Endothelial cell of umbilical vein (primary cell): ENCODE data around the gene HEXA. TPM values are rescaled to one million over a fixed set of nuclear protein-coding genes. Genes with fewer than 3 reads are reported as not detected.

Experiments used
- BruUV-seq: library from RNA; stranded (reverse); fragments of 400-500 nt; replicated peaks from 2 replicates; lab custom pipeline; 2021; lab: Mats Ljungman, UMichigan
- CTCF ChIA-PET: fragments of 300-600, 350-600 bp; sonication (Branson Sonifier 250); formaldehyde crosslinking; loops from one replicate; lab custom pipeline; 2021; ENCODE audit warnings: antibody characterized with exemption, inconsistent platforms; lab: Charles Lee
- POLR2A ChIA-PET: fragments of 300-600, 350-600 bp; sonication (Branson Sonifier 250); formaldehyde crosslinking; loops from one replicate; lab custom pipeline; 2021; ENCODE audit warnings: antibody characterized with exemption, inconsistent platforms; lab: Charles Lee
- DNase-seq: peaks from one replicate; pipeline ENCODE4 v3.0.0-alpha.2; 2011; ENCODE audit warnings: low read depth, low spot score
- FAIRE-seq: peaks from 2 replicates; lab custom pipeline; 2011; peaks lifted over from hg19 to GRCh38; lab: Jason Lieb, UNC
- H2AFZ ChIP-seq: 2 replicates; pipeline ENCODE4 v1.6.0; 2012; ENCODE audit warnings: low read depth, low read length, control low read depth, inconsistent platforms
- H3K27ac ChIP-seq: 2 replicates; pipeline ENCODE4 v1.5.1; 2011; ENCODE audit warnings: low read depth, mild to moderate bottlenecking, control low read depth, low read length, moderate library complexity; ENCODE audit not compliant: insufficient read depth
- H3K27me3 ChIP-seq, 2 experiments: 2 replicates each; pipeline versions ENCODE4 v1.6.0 to v1.6.1; 2011; ENCODE audit warnings: low read length in 2 of 2, mixed read lengths in 1 of 2; ENCODE audit not compliant: control insufficient read depth in 2 of 2, insufficient read depth in 2 of 2
- H3K36me3 ChIP-seq, 2 experiments: 2 replicates in 1 of 2; 3 replicates in 1 of 2; pipeline ENCODE4 v1.5.1; 2011; ENCODE audit warnings: low read length in 2 of 2, mild to moderate bottlenecking in 1 of 2, moderate library complexity in 1 of 2; ENCODE audit not compliant: control insufficient read depth in 2 of 2, insufficient read depth in 2 of 2; ENCODE audit errors: extremely low read depth in 1 of 2
- H3K4me1 ChIP-seq: 3 replicates; pipeline ENCODE4 v1.5.1; 2011; ENCODE audit warnings: mild to moderate bottlenecking, low read length; ENCODE audit not compliant: control insufficient read depth, insufficient read depth; ENCODE audit errors: extremely low read depth
- H3K4me2 ChIP-seq: 2 replicates; pipeline ENCODE4 v1.6.1; 2011; ENCODE audit warnings: low read length, control low read depth, mixed read lengths; ENCODE audit not compliant: insufficient read depth
- H3K4me3 ChIP-seq, 3 experiments: fragments of 200-600 bp in 1 of 3; sonication (generic), shearing (Covaris generic) in 1 of 3; replicated peaks in 1 of 3; 2 replicates each; pipeline ENCODE4 v1.5.1; 2011 to 2016; ENCODE audit warnings: control low read depth in 3 of 3, low read length in 3 of 3, mild to moderate bottlenecking in 2 of 3, inconsistent platforms in 1 of 3, low read depth in 1 of 3, moderate library complexity in 1 of 3; ENCODE audit not compliant: insufficient read depth in 1 of 3
- H3K79me2 ChIP-seq: 2 replicates; pipeline ENCODE4 v1.6.0; 2012; ENCODE audit warnings: low read length, inconsistent platforms; ENCODE audit not compliant: control insufficient read depth, insufficient read depth
- H3K9ac ChIP-seq: replicated peaks from 2 replicates; pipeline ENCODE3; 2011; ENCODE audit warnings: low read length, control low read depth; ENCODE audit not compliant: insufficient read depth; ENCODE audit errors: extremely low read depth
- H3K9me1 ChIP-seq: replicated peaks from 3 replicates; pipeline ENCODE4 v1.6.0; 2011; ENCODE audit warnings: mild to moderate bottlenecking, low read length; ENCODE audit not compliant: control insufficient read depth, insufficient read depth; ENCODE audit errors: extremely low read depth
- H3K9me3 ChIP-seq: replicated peaks from 2 replicates; pipeline ENCODE4 v1.5.1; 2012; ENCODE audit warnings: low read length, inconsistent platforms; ENCODE audit not compliant: control insufficient read depth, insufficient read depth
- H4K20me1 ChIP-seq: replicated peaks from 2 replicates; pipeline ENCODE3; 2011; ENCODE audit warnings: mild to moderate bottlenecking, low read length; ENCODE audit not compliant: control insufficient read depth, insufficient read depth; ENCODE audit errors: extremely low read depth
- EZH2 ChIP-seq: IDR thresholded peaks from 2 replicates; pipeline ENCODE4 v1.6.1; 2012; ENCODE audit warnings: borderline replicate concordance, low read depth, mild to moderate bottlenecking, moderate library complexity, low read length, inconsistent platforms; ENCODE audit not compliant: severe bottlenecking
- FOS ChIP-seq: IDR thresholded peaks from 2 replicates; pipeline ENCODE4 v1.6.1; 2011; ENCODE audit warnings: mild to moderate bottlenecking, low read length, moderate library complexity, borderline replicate concordance; ENCODE audit not compliant: insufficient read depth
- GATA2 ChIP-seq: IDR thresholded peaks from 2 replicates; pipeline ENCODE4 v1.7.0; 2011; ENCODE audit warnings: low read depth, mild to moderate bottlenecking, moderate library complexity, mixed read lengths, low read length; ENCODE audit not compliant: insufficient read length, insufficient read depth
- JUN ChIP-seq: IDR thresholded peaks from 2 replicates; pipeline ENCODE4 v1.6.1; 2011; ENCODE audit warnings: borderline replicate concordance, low read depth; ENCODE audit not compliant: insufficient read length, insufficient read depth
- MYC ChIP-seq: IDR thresholded peaks from one replicate; pipeline ENCODE4 v1.6.1; 2011; ENCODE audit warnings: mild to moderate bottlenecking, low read depth, low read length
- POLR2A ChIP-seq: IDR thresholded peaks from 2 replicates; pipeline ENCODE4 v1.6.1; 2012; ENCODE audit warnings: low read depth, mild to moderate bottlenecking, control low read depth, low read length
- POLR2AphosphoS5 ChIP-seq: IDR thresholded peaks from 2 replicates; pipeline ENCODE4 v1.6.1; 2012; ENCODE audit warnings: low read depth, mild to moderate bottlenecking, control low read depth, low read length, moderate library complexity; ENCODE audit not compliant: insufficient read depth
- dilution Hi-C: fragments of 300-500 bp; cut with MboI; formaldehyde crosslinking; loops from one replicate; pipeline ENCODE4 v1.15.0; 2019; ENCODE audit warnings: low sequenced_read_pairs; ENCODE audit not compliant: extremely low pct_ligation_motif_present
- intact Hi-C: fragments of 100-400 bp; cut with micrococcal nuclease; formaldehyde crosslinking; loops from one replicate; pipeline ENCODE4 v1.10.0; 2022
- polyA plus RNA-seq, 4 experiments: library from polyadenylated mRNA; depleted of rRNA in 3 of 4; stranded (reverse) in 3 of 4; unstranded in 1 of 4; fragments of >200 nt; gene quantifications; 2 replicates each; pipeline versions ENCODE4 v1.2.1 to v1.2.3, GENCODE V29; 2011 to 2012; ENCODE audit warnings: missing spikeins in 1 of 4
- total RNA-seq: library from RNA; stranded (reverse); gene quantifications from 2 replicates; pipeline ENCODE4 v1.2.3, GENCODE V29; 2021
- TF ChIP-seq, protein P1 (sequence below), 2 donors: IDR thresholded peaks; 1 replicate in 1 of 2; 2 replicates in 1 of 2; pipeline ENCODE4 v1.5.1; 2011; ENCODE audit warnings: low read length in 2 of 2, mild to moderate bottlenecking in 2 of 2, moderate library complexity in 2 of 2, control low read depth in 1 of 2, inconsistent platforms in 1 of 2, low read depth in 1 of 2; ENCODE audit not compliant: insufficient read depth in 1 of 2; ENCODE audit errors: extremely low read depth in 1 of 2
- TF ChIP-seq, protein P2 (sequence below): IDR thresholded peaks from 2 replicates; pipeline ENCODE4 v1.6.1; 2011; ENCODE audit not compliant: insufficient read depth, insufficient read length

HEXA gene
- total and polyA plus RNA-seq, 2 donors (not counting 3 experiments of a cell fraction or from before 2014, with no cell fraction given): 108 to 212 TPM

DNA sequence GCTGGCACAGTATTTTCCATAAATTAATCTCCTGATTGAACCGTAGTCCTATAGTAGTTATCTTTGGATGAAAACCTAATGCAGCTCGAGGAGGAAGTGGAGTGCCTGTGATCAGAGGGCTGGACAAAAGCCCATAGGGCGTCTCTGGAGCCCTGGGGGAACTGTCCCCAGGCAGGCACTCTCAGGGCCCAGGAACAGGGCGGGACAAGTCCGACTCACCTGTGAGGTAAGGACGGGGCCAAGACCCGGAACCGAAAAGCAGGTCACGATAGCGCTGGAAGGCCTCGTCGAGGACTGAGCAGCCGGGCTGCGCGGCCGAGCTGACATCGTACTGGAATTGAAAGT, 341 bp downstream of the HEXA start:
- POLR2A ChIA-PET: interaction anchor here (0.7 to 1.4 kb wide), 2 partner anchors 35 to 98 kb away, joined by 4 to 7 read pairs; no protein-coding TSS in a partner anchor
- CTCF ChIA-PET: interaction anchor here (0.9 to 2.0 kb wide), 3 partner anchors 24 to 158 kb away, joined by 5 to 7 read pairs (median 5); no protein-coding TSS in a partner anchor
- H3K27ac ChIP-seq: peak overlapping the region; percentile 48
- intact Hi-C loops (loop anchor here (10.0 kb wide), 1 partner anchor 159 kb away; no protein-coding TSS in a partner anchor), dilution Hi-C loops (no loop called here)
- no peaks in the 10 kb centered on the region for H3K9me3 ChIP-seq
- H4K20me1 ChIP-seq: no peaks in the 10 kb centered on the region
- no peaks in the 10 kb centered on the region for H3K27me3 ChIP-seq
- DNase-seq (no peak), FAIRE-seq (no peak)
- BruUV-seq: TSS peak; percentile 81
- H3K36me3 ChIP-seq: no peaks in the 10 kb centered on the region
- TF ChIP-seq EZH2 (no peak), POLR2A (no peak), JUN (no peak)
- TF ChIP-seq, protein P1, sequence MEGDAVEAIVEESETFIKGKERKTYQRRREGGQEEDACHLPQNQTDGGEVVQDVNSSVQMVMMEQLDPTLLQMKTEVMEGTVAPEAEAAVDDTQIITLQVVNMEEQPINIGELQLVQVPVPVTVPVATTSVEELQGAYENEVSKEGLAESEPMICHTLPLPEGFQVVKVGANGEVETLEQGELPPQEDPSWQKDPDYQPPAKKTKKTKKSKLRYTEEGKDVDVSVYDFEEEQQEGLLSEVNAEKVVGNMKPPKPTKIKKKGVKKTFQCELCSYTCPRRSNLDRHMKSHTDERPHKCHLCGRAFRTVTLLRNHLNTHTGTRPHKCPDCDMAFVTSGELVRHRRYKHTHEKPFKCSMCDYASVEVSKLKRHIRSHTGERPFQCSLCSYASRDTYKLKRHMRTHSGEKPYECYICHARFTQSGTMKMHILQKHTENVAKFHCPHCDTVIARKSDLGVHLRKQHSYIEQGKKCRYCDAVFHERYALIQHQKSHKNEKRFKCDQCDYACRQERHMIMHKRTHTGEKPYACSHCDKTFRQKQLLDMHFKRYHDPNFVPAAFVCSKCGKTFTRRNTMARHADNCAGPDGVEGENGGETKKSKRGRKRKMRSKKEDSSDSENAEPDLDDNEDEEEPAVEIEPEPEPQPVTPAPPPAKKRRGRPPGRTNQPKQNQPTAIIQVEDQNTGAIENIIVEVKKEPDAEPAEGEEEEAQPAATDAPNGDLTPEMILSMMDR (IDR thresholded peaks at IDR 0.05; ENCODE audit: extremely low read depth in 1 of 2, insufficient read depth in 1 of 2, low read depth in 1 of 2, low read length in 2 of 2): no peak
- peak overlapping the region; percentile 84 for H3K9ac ChIP-seq
- H3K4me3 ChIP-seq: peak overlapping the region; percentile 65 to 99 (median 84)
- peak overlapping the region; percentile 96 for H2AFZ ChIP-seq
- peak overlapping the region; percentile 69 for H3K4me2 ChIP-seq
- no peaks in the 10 kb centered on the region for H3K9me1 ChIP-seq
- peaks cover 24% of the 10 kb centered on the region for H3K4me1 ChIP-seq
- H3K79me2 ChIP-seq: peaks cover 8% of the 10 kb centered on the region

DNA sequence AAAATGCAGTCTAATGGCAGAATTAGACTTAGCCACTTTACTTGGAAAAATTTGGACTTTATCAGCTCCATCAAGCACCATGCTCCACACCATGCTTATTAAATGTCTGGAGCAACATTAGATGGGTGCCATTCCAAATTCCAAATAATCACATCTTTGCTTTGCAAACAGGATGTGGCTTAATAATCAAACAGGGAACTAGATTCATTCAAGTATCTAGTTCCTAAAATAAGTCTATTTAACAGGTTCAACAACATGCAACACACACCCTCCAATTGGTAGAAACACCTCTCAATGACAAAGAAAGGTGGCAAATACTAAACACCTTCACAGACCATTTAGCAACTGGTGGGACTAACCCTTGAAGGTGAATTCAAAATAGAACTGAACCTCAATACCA, 3.5 kb downstream of the HEXA start:
- dilution Hi-C loops: no loop called here
- Histone ChIP-seq H3K4me3 (no peak overlapping the region), H3K9me3 (no peaks in the 10 kb centered on the region), H3K9ac (no peak overlapping the region), H3K27me3 (no peaks in the 10 kb centered on the region), H3K36me3 (no peaks in the 10 kb centered on the region), H3K79me2 (peaks cover 9% of the 10 kb centered on the region), H4K20me1 (no peaks in the 10 kb centered on the region), H3K27ac (no peak overlapping the region), H3K4me1 (peaks cover 23% of the 10 kb centered on the region), H3K4me2 (no peak overlapping the region), H3K9me1 (no peaks in the 10 kb centered on the region), H2AFZ (no peak overlapping the region)
- CTCF ChIA-PET: no interaction called here
- TF ChIP-seq, protein P2, sequence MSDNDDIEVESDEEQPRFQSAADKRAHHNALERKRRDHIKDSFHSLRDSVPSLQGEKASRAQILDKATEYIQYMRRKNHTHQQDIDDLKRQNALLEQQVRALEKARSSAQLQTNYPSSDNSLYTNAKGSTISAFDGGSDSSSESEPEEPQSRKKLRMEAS: no peak
- no peak for TF ChIP-seq EZH2
- no peak for TF ChIP-seq POLR2A
- no peak for TF ChIP-seq FOS
- TF ChIP-seq POLR2AphosphoS5: no peak
- TF ChIP-seq MYC: no peak
- TF ChIP-seq, protein P1 (IDR thresholded peaks at IDR 0.05; ENCODE audit: extremely low read depth in 1 of 2, insufficient read depth in 1 of 2, low read depth in 1 of 2, low read length in 2 of 2): no peak
- no peak for TF ChIP-seq JUN
- no peak for TF ChIP-seq GATA2
- no TSS peak for BruUV-seq
- POLR2A ChIA-PET: no interaction called here
- FAIRE-seq (no peak), DNase-seq (no peak)
- intact Hi-C loops: loop anchor here (10.0 kb wide), 1 partner anchor 162 kb away; no protein-coding TSS in a partner anchor
